ENCODE data around the gene PDXK.

The PDXK gene

GRCh38 chr21:43743947-43744346, 25.0 kb downstream of the PDXK start:
- DNase-seq (ENCODE audit: low read depth), result no peak

GRCh38 chr21:43744725-43745124, 25.8 kb downstream of the PDXK start:
- DNase-seq (ENCODE audit: low read depth), result no peak

- DNase-seq (ENCODE audit: low read depth), result no peak
These were observed 27.0 kb downstream of the PDXK start for GRCh38 chr21:43745772-43746517.

GRCh38 chr21:43748622-43749021, 29.7 kb downstream of the PDXK start:
- DNase-seq (ENCODE audit: low read depth), result no peak

GRCh38 chr21:43749651-43750262, 30.8 kb downstream of the PDXK start:
- no peak for DNase-seq (ENCODE audit: low read depth)

GRCh38 chr21:43750339-43751033, 31.6 kb downstream of the PDXK start:
- no peak for DNase-seq (ENCODE audit: low read depth)

GRCh38 chr21:43751955-43752591, 33.1 kb downstream of the PDXK start:
- DNase-seq (ENCODE audit: low read depth), result no peak

- DNase-seq (ENCODE audit: low read depth), result no peak
These were observed 34.0 kb downstream of the PDXK start for GRCh38 chr21:43752758-43753438.

- no peak for DNase-seq (ENCODE audit: low read depth)
These were observed 34.5 kb downstream of the PDXK start for GRCh38 chr21:43753439-43753799.

- DNase-seq (ENCODE audit: low read depth), result no peak
These were observed 36.2 kb downstream of the PDXK start for GRCh38 chr21:43754948-43755781.

GRCh38 chr21:43755820-43756594, 37.1 kb downstream of the PDXK start:
- DNase-seq (ENCODE audit: low read depth), result no peak

GRCh38 chr21:43757601-43758000, 38.7 kb downstream of the PDXK start:
- no peak for DNase-seq (ENCODE audit: low read depth)

- DNase-seq (ENCODE audit: low read depth), result peak; percentile 86
These were observed 39.2 kb downstream of the PDXK start for GRCh38 chr21:43758111-43758641.

- DNase-seq (ENCODE audit: low read depth), result peak; percentile 52
These were observed 39.9 kb downstream of the PDXK start for GRCh38 chr21:43758811-43759210.

- DNase-seq (ENCODE audit: low read depth), result no peak
These were observed 40.7 kb downstream of the PDXK start for GRCh38 chr21:43759651-43760050.

- DNase-seq (ENCODE audit: low read depth), result no peak
These were observed 41.5 kb downstream of the PDXK start for GRCh38 chr21:43760391-43760958.

- DNase-seq (ENCODE audit: low read depth), result no peak
These were observed 43.0 kb downstream of the PDXK start for GRCh38 chr21:43761886-43762285.

GRCh38 chr21:43762303-43763128, 43.6 kb downstream of the PDXK start:
- DNase-seq (ENCODE audit: low read depth), result no peak
